ENCODE measurements around the gene MCOLN2. TPM values are rescaled to one million over a fixed set of nuclear protein-coding genes. Genes with fewer than 3 reads are reported as not detected.
"Not testable (repeated sequence)": the region's sequence is repeated elsewhere in the genome, so short reads cannot be mapped to it uniquely, and the experiment has no call there.

The MCOLN2 gene
- total RNA-seq, 1 donor from 2014 or later: 0.29 TPM

- Mint-ChIP-seq H3K27ac (no peak overlapping the region), H3K36me3 (ENCODE audit: insufficient read depth) (no peaks in the 10 kb centered on the region), H3K4me3 (ENCODE audit: low read depth) (no peak overlapping the region), H3K9me3 (ENCODE audit: low read depth) (no peaks in the 10 kb centered on the region), H3K4me1 (ENCODE audit: low read depth) (peaks cover 26% of the 10 kb centered on the region), H3K27me3 (no peaks in the 10 kb centered on the region)
- TF ChIP-seq, protein P1, sequence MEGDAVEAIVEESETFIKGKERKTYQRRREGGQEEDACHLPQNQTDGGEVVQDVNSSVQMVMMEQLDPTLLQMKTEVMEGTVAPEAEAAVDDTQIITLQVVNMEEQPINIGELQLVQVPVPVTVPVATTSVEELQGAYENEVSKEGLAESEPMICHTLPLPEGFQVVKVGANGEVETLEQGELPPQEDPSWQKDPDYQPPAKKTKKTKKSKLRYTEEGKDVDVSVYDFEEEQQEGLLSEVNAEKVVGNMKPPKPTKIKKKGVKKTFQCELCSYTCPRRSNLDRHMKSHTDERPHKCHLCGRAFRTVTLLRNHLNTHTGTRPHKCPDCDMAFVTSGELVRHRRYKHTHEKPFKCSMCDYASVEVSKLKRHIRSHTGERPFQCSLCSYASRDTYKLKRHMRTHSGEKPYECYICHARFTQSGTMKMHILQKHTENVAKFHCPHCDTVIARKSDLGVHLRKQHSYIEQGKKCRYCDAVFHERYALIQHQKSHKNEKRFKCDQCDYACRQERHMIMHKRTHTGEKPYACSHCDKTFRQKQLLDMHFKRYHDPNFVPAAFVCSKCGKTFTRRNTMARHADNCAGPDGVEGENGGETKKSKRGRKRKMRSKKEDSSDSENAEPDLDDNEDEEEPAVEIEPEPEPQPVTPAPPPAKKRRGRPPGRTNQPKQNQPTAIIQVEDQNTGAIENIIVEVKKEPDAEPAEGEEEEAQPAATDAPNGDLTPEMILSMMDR (IDR thresholded peaks at IDR 0.05; ENCODE audit: unreplicated experiment): no peak
- DNase-seq (ENCODE audit: low spot score, unreplicated experiment): no peak
Measured at GRCh38 chr1:84916897-84917296, 80.0 kb downstream of the MCOLN2 start.

DNA sequence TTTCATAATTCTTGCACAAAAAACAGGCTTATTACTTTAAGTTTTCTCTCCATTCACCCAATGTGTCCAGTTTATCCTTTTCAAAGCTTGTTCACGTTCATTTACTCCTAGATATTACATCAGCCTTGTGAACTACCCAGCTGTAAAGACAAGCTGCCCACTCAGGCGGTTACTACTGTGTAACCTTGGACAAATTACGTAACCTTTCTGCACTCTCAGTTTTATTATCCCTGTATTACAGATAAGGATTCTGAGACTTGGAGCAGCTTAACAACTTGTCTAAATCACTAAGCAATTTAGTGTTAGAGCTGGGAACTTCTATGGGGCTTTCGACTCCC is 83.4 kb downstream of the MCOLN2 start:
- Mint-ChIP-seq H3K27me3 (peaks cover 4% of the 10 kb centered on the region), H3K4me3 (ENCODE audit: low read depth) (no peak overlapping the region), H3K4me1 (ENCODE audit: low read depth) (peaks cover 12% of the 10 kb centered on the region), H3K36me3 (ENCODE audit: insufficient read depth) (no peaks in the 10 kb centered on the region), H3K27ac (no peak overlapping the region), H3K9me3 (ENCODE audit: low read depth) (no peaks in the 10 kb centered on the region)
- no peak for DNase-seq (ENCODE audit: low spot score, unreplicated experiment)
- TF ChIP-seq, protein P1 (IDR thresholded peaks at IDR 0.05; ENCODE audit: unreplicated experiment): no peak

DNA sequence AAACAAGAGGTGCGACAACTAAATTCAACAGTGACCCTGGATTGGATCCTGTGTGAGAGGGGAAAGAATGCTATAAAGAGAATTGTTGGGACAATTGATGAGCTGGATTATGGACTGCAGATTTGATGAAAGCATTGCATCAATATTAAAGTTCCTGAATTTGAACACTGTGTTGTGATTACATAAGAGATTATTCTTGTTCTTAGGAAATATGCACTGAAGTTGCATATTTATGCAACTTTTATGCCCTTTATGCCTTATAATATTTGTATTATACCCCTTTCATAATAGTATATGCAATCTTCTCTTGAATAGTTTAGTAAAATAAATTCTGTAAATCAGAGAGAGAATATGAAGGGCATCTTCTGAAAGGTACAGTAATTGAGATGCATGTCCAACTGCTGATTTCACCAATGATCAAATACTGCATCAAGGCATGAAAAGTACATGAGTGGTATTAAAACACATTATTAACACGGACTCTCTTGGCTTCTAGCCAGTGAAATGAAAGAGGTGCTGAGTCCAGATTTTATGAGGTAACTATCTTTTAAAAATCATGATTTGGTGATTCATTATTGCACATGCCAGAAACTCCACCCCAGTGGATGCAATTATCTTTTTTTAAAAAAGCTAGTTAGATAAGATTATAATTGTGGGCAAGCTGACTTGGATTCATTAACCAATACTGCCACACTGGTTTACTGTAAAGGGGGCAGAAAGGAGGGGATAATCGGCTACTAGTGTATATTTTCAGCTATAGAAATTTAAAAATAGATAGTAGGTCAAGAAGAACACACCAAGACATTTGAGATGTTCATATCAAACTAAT is 84.0 kb downstream of the MCOLN2 start:
- TF ChIP-seq, protein P1 (IDR thresholded peaks at IDR 0.05; ENCODE audit: unreplicated experiment): no peak
- Mint-ChIP-seq H3K9me3 (ENCODE audit: low read depth) (no peaks in the 10 kb centered on the region), H3K36me3 (ENCODE audit: insufficient read depth) (no peaks in the 10 kb centered on the region), H3K27ac (no peak overlapping the region), H3K27me3 (peaks cover 4% of the 10 kb centered on the region), H3K4me1 (ENCODE audit: low read depth) (peaks cover 8% of the 10 kb centered on the region), H3K4me3 (ENCODE audit: low read depth) (no peak overlapping the region)
- DNase-seq (ENCODE audit: low spot score, unreplicated experiment): no peak

DNA sequence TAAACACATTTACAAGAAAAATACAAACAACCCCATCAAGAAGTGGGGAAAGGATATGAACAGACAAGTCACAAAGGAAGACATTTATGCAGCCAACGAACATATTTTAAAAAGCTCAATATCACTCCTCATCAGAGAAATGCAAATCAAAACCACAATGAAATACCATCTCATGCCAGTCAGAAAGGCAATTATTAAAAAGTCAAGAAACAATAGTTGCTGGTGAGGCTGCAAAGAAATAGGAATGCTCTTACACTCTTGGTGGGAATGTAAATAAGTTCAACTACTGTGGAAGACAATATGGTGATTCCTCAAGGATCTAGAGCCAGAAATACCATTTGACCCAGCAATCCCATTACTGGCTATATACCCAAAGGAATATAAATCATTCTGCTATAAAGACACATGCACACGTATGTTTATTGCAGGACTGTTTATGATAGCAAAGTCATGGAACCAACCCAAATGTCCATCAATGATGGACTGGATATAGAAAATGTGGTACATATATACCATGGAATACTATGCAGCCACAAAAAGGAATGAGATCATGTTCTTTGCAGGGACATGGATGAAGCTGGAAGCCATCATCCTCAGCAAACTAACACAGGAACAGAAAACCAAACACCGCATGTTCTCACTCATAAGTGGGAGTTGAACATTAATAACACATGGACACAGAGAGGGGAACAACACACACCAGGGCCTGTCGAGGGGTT is 88.0 kb downstream of the MCOLN2 start:
- H3K4me1 Mint-ChIP-seq (ENCODE audit: low read depth); H3K27ac Mint-ChIP-seq; DNase-seq (ENCODE audit: low spot score, unreplicated experiment); H3K27me3 Mint-ChIP-seq; H3K36me3 Mint-ChIP-seq (ENCODE audit: insufficient read depth); H3K9me3 Mint-ChIP-seq (ENCODE audit: low read depth); H3K4me3 Mint-ChIP-seq (ENCODE audit: low read depth): not testable (repeated sequence)

DNA sequence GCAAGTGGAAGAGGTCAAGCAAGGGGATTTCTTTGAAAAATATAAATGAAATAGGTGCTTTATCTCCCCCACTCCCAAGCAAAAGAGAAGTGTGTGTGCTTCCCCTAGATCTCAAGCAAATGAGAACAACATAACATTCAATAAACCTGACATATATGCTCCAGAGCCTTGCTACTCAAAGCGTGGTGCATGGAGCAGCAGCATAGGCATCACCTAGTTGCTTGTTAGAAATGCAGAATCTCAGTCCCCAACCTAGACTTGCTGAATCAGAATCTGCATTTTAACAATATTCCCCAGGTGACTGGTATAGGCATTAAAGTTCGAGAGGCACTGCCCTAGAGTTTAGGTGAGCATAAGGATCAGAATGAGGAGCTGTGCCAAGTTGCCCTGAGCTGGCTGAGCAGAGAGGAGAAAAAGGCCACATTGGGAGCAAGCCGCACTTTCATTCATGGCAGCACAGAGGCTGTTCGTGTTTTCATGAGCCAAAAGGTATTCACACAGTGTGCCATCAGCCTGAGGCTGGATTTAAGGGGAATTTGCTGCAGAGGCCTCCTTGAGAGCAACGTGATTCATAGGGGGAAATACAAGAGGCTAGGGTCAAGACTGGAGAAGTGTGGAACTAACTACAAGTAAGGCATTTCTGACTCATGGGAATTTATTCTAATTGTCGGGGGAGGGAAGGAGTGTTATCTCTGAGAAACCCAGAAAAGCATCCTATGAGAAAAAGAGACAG is 89.7 kb downstream of the MCOLN2 start:
- TF ChIP-seq, protein P1 (IDR thresholded peaks at IDR 0.05; ENCODE audit: unreplicated experiment): no peak
- no peak overlapping the region for H3K4me3 Mint-ChIP-seq (ENCODE audit: low read depth)
- peak overlapping the region; percentile 41 for H3K27ac Mint-ChIP-seq
- no peak for DNase-seq (ENCODE audit: low spot score, unreplicated experiment)
- H3K4me1 Mint-ChIP-seq (ENCODE audit: low read depth): no peaks in the 10 kb centered on the region
- H3K27me3 Mint-ChIP-seq: peaks cover 8% of the 10 kb centered on the region
- no peaks in the 10 kb centered on the region for H3K36me3 Mint-ChIP-seq (ENCODE audit: insufficient read depth)
- peaks cover under 1% of the 10 kb centered on the region for H3K9me3 Mint-ChIP-seq (ENCODE audit: low read depth)

- H3K4me3 Mint-ChIP-seq (ENCODE audit: low read depth); H3K9me3 Mint-ChIP-seq (ENCODE audit: low read depth); DNase-seq (ENCODE audit: low spot score, unreplicated experiment); H3K27me3 Mint-ChIP-seq; H3K27ac Mint-ChIP-seq; H3K36me3 Mint-ChIP-seq (ENCODE audit: insufficient read depth); H3K4me1 Mint-ChIP-seq (ENCODE audit: low read depth): not testable (repeated sequence)
Measured at GRCh38 chr1:84902727-84903126, 94.2 kb downstream of the MCOLN2 start.

All from progenitor cell of endocrine pancreas (in vitro differentiated cells).